ENCODE measurements around the gene ABCB1. TPM values are rescaled to one million over a fixed set of nuclear protein-coding genes. Genes with fewer than 3 reads are reported as not detected.
A peak's percentile ranks its signal among the peaks of the same experiment; 100 is the strongest.

ABCB1 gene
- total and polyA plus RNA-seq, 2 of the 13 experiments (the other 11 are each of a cell fraction or from before 2014, with no cell fraction given) = 42.8 to 52.6 TPM

DNA sequence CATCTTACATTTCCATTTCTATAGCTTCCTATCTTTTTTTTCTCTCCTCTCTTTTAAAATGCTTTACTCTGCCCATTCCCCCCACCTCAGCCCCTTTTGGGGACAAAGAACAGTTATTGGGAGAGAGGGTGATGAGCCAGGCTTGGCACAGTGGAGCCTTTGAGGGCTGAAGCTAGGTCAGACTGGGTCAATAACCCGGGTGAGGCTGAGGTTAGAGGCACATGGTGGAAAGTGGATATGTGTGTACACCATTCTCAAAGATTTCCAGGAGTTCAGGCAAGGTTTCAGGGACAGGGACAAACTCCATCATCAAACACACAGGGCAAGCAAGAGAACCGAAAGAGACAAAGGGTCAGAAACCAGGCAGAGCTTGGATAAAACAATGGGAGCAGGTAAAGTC is 136.7 kb downstream of the ABCB1 start (continued):
- TF ChIP-seq, protein P1, sequence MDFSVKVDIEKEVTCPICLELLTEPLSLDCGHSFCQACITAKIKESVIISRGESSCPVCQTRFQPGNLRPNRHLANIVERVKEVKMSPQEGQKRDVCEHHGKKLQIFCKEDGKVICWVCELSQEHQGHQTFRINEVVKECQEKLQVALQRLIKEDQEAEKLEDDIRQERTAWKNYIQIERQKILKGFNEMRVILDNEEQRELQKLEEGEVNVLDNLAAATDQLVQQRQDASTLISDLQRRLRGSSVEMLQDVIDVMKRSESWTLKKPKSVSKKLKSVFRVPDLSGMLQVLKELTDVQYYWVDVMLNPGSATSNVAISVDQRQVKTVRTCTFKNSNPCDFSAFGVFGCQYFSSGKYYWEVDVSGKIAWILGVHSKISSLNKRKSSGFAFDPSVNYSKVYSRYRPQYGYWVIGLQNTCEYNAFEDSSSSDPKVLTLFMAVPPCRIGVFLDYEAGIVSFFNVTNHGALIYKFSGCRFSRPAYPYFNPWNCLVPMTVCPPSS (IDR thresholded peaks at IDR 0.05) = no peak
- TF ChIP-seq CCAR2 (optimal IDR thresholded peaks at IDR 0.05; ENCODE audit: low read depth, low read length) = no peak
- peak; percentile 89 for TF ChIP-seq ZMYM4 (CRISPR knock-in tag; IDR thresholded peaks at IDR 0.05)
- TF ChIP-seq ZNF383 (CRISPR knock-in tag; IDR thresholded peaks at IDR 0.05; ENCODE audit: borderline replicate concordance) = no peak
- no peak for TF ChIP-seq FOXP1 (IDR thresholded peaks at IDR 0.05)
- TF ChIP-seq FOXP1 (CRISPR knock-in tag; IDR thresholded peaks at IDR 0.05) = peak; percentile 63; the same call in 1 of the 2 replicates
- TF ChIP-seq, protein P2, sequence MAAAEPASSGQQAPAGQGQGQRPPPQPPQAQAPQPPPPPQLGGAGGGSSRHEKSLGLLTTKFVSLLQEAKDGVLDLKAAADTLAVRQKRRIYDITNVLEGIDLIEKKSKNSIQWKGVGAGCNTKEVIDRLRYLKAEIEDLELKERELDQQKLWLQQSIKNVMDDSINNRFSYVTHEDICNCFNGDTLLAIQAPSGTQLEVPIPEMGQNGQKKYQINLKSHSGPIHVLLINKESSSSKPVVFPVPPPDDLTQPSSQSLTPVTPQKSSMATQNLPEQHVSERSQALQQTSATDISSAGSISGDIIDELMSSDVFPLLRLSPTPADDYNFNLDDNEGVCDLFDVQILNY (CRISPR knock-in tag; conservative IDR thresholded peaks at IDR 0.05) = no peak
- TF ChIP-seq GFI1 (CRISPR knock-in tag; IDR thresholded peaks at IDR 0.05; ENCODE audit: borderline replicate concordance) = no peak
- no peak for TF ChIP-seq ZNF589 (CRISPR knock-in tag; conservative IDR thresholded peaks at IDR 0.05)
- TF ChIP-seq KDM6A (CRISPR knock-in tag; IDR thresholded peaks at IDR 0.05; ENCODE audit: low read depth) = no peak; the same call in 1 of the 2 replicates
- no peak for TF ChIP-seq IKZF1 (IDR thresholded peaks at IDR 0.05)
- peak; percentile 69; the same call in 1 of the 2 replicates for TF ChIP-seq FOXO1 (CRISPR knock-in tag; IDR thresholded peaks at IDR 0.05)
- TF ChIP-seq ZNF564 (CRISPR knock-in tag; IDR thresholded peaks at IDR 0.05) = peak; percentile 70; the same call in 1 of the 2 replicates
- TF ChIP-seq ZNF235 (CRISPR knock-in tag; IDR thresholded peaks at IDR 0.05; ENCODE audit: borderline replicate concordance) = no peak
- TF ChIP-seq MYC (CRISPR knock-in tag; IDR thresholded peaks at IDR 0.05; ENCODE audit: borderline replicate concordance) = peak; percentile 80
- TF ChIP-seq ZNF496 (CRISPR knock-in tag; IDR thresholded peaks at IDR 0.05; ENCODE audit: insufficient replicate concordance) = no peak
- no peak for TF ChIP-seq ZNF343 (CRISPR knock-in tag; IDR thresholded peaks at IDR 0.05)
- TF ChIP-seq ZNF724P (CRISPR knock-in tag; IDR thresholded peaks at IDR 0.05; ENCODE audit: borderline replicate concordance) = no peak
- TF ChIP-seq, protein P3, sequence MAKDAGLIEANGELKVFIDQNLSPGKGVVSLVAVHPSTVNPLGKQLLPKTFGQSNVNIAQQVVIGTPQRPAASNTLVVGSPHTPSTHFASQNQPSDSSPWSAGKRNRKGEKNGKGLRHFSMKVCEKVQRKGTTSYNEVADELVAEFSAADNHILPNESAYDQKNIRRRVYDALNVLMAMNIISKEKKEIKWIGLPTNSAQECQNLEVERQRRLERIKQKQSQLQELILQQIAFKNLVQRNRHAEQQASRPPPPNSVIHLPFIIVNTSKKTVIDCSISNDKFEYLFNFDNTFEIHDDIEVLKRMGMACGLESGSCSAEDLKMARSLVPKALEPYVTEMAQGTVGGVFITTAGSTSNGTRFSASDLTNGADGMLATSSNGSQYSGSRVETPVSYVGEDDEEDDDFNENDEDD (CRISPR knock-in tag; IDR thresholded peaks at IDR 0.05; ENCODE audit: borderline replicate concordance) = peak; percentile 88; the same call in 1 of the 2 replicates
- TF ChIP-seq, protein P4, sequence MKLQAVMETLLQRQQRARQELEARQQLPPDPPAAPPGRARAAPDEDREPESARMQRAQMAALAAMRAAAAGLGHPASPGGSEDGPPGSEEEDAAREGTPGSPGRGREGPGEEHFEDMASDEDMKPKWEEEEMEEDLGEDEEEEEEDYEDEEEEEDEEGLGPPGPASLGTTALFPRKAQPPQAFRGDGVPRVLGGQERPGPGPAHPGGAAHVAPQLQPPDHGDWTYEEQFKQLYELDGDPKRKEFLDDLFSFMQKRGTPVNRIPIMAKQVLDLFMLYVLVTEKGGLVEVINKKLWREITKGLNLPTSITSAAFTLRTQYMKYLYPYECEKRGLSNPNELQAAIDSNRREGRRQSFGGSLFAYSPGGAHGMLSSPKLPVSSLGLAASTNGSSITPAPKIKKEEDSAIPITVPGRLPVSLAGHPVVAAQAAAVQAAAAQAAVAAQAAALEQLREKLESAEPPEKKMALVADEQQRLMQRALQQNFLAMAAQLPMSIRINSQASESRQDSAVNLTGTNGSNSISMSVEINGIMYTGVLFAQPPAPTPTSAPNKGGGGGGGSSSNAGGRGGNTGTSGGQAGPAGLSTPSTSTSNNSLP (IDR thresholded peaks at IDR 0.05; ENCODE audit: low read depth, low read length) = 0 out of 2 replicates have a peak, but pooled peaks have one; percentile 32
- TF ChIP-seq ZNF138 (CRISPR knock-in tag; IDR thresholded peaks at IDR 0.05; ENCODE audit: low read depth) = no peak
- peak; percentile 29; the same call in 1 of the 2 replicates for TF ChIP-seq JUNB (CRISPR knock-in tag; IDR thresholded peaks at IDR 0.05; ENCODE audit: borderline replicate concordance)
- TF ChIP-seq ZNF121 (CRISPR knock-in tag; IDR thresholded peaks at IDR 0.05) = no peak
- TF ChIP-seq HNRNPH1 (optimal IDR thresholded peaks at IDR 0.05; ENCODE audit: low read depth, low read length) = no peak
- no peak for TF ChIP-seq ZNF670 (CRISPR knock-in tag; IDR thresholded peaks at IDR 0.05; ENCODE audit: borderline replicate concordance)
- no peak for TF ChIP-seq MBNL3 (CRISPR knock-in tag; conservative IDR thresholded peaks at IDR 0.05)
- TF ChIP-seq TAF1 (CRISPR knock-in tag; IDR thresholded peaks at IDR 0.05) = no peak
- no peak for TF ChIP-seq PLRG1 (conservative IDR thresholded peaks at IDR 0.05)
- TF ChIP-seq TCF12 (IDR thresholded peaks at IDR 0.05) = no peak
- no peak for TF ChIP-seq TCF12 (CRISPR knock-in tag; IDR thresholded peaks at IDR 0.05)
